ENCODE data around the gene SMIM12.

SMIM12 gene

DNA sequence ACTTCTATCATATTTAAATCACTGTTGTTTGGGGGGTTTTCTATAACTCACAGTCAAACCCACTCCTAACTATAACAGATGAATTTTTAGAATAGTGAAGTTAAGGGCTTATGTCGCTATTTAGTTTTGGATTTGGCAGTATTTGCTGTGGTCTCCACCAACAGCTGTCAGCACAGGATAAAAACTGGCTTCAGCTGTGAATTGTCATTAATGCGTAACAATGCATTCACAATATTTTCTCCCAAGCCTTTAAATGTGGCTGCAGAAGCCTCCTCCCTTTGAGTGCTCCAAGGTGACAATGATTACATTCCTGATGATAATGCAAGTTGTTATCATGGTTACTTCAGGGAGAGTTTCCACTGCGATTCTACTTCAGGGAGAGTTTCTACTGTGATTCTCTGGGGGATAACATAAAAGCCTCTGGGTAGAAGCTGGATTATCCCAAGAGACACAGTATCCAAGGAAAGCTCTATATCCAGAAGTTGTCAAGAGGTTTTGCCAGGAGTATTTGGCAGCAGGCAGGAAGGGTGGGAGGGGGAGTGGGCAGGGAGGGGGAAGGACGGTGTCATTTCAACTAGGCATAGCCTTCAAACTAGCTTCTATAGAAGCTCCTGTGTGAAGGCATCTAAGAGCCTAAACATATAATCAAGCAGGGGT is 14.9 kb upstream of the SMIM12 start:
- Histone ChIP-seq H3K36me3 (no peaks in the 10 kb centered on the region), H3K27ac (no peak overlapping the region), H3K4me1 (ENCODE audit: control insufficient read depth in 1 of 2, insufficient read depth in 1 of 2, low read depth in 1 of 2, low read length in 1 of 2) (no peaks in the 10 kb centered on the region), H3K27me3 (peaks cover 93% of the 10 kb centered on the region), H3K9me3 (no peaks in the 10 kb centered on the region), H3K4me3 (ENCODE audit: low read depth in 1 of 2, low read length in 1 of 2) (no peak overlapping the region)
- TF ChIP-seq, protein P1, sequence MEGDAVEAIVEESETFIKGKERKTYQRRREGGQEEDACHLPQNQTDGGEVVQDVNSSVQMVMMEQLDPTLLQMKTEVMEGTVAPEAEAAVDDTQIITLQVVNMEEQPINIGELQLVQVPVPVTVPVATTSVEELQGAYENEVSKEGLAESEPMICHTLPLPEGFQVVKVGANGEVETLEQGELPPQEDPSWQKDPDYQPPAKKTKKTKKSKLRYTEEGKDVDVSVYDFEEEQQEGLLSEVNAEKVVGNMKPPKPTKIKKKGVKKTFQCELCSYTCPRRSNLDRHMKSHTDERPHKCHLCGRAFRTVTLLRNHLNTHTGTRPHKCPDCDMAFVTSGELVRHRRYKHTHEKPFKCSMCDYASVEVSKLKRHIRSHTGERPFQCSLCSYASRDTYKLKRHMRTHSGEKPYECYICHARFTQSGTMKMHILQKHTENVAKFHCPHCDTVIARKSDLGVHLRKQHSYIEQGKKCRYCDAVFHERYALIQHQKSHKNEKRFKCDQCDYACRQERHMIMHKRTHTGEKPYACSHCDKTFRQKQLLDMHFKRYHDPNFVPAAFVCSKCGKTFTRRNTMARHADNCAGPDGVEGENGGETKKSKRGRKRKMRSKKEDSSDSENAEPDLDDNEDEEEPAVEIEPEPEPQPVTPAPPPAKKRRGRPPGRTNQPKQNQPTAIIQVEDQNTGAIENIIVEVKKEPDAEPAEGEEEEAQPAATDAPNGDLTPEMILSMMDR (IDR thresholded peaks at IDR 0.05): no peak

DNA sequence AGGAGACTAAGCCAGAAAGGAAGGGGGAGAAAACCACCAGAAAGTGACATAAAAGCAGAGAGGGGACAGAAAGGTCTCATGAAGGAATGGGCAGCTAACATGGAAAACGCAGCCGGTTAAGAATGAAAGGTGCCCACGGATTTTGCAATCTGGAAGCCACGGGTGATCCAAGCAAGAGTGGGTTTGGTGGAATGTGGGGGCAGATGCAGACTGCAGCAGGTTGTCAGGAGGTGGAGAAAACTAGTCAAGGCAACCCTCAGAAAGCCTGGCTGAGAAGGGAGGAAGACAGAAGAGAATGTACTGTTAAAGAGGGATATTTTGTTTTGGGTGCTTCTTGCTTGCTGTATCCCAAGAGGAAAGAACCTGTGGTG is 12.6 kb upstream of the SMIM12 start:
- Histone ChIP-seq H3K4me1 (ENCODE audit: control insufficient read depth in 1 of 2, insufficient read depth in 1 of 2, low read depth in 1 of 2, low read length in 1 of 2) (peaks cover 4 to 5% of the 10 kb centered on the region in 2 experiments), H3K27me3 (peaks cover 70% of the 10 kb centered on the region), H3K4me3 (ENCODE audit: low read depth in 1 of 2, low read length in 1 of 2) (no peak overlapping the region), H3K9me3 (no peaks in the 10 kb centered on the region), H3K27ac (no peak overlapping the region), H3K36me3 (no peaks in the 10 kb centered on the region)
- TF ChIP-seq, protein P1 (IDR thresholded peaks at IDR 0.05): no peak

DNA sequence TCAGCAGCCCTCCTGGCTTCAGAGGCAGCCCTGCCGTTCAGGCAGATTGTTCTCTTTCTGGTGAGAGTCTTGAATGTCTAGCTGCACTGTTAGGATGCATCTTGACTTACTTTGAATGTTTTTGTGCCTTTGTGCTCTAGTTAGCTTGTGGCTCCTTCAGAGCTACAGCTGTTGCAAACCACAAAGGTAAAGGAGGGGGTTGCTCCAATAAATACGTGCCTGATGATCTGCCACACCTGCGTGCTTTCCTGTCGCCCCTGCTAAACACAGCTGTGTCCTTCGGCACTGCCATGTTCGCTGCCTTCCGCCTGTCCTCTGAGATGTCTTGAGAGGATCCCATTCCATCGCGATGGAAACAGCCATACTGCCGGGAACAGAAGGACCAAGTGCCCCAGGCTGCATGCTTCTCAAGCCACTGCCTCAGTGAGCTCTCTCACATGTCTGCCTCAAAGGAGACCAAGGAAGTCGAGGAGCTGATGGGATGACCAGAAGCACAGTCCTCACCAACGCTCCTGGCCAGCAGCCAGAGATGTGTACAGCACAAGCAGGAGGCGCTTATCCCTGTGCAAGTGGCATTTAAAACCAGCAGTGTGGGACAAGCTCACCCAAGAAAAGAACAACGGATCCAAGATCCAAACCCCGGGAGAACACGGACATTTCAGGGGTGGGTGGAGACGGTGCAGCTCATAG is 12.0 kb upstream of the SMIM12 start:
- TF ChIP-seq, protein P1 (IDR thresholded peaks at IDR 0.05): no peak
- Histone ChIP-seq H3K4me1 (ENCODE audit: control insufficient read depth in 1 of 2, insufficient read depth in 1 of 2, low read depth in 1 of 2, low read length in 1 of 2) (peaks cover 10% of the 10 kb centered on the region in 2 experiments), H3K36me3 (no peaks in the 10 kb centered on the region), H3K9me3 (no peaks in the 10 kb centered on the region), H3K27ac (no peak overlapping the region), H3K4me3 (ENCODE audit: low read depth in 1 of 2, low read length in 1 of 2) (no peak overlapping the region), H3K27me3 (peaks cover 65% of the 10 kb centered on the region)

DNA sequence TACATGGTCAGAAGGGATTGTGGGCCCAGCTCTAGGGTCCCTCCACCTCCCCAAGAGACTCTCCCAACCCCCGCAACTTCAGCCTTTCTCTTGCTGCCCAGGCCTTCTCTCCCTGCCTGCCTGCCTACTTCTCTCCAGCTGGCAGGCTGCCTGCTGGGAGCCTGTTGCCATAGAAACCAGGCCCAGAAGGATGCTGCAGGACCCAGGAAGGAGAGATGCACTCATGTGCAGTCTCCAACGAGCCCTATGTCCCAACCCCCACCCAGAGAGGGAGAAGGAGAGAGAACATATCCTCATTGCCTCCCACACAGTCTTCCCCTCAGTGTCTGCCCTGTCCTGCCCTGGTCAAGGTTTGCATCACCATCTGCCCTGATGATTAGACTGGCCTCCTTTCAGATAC is 10.8 kb upstream of the SMIM12 start:
- Histone ChIP-seq H3K4me1 (ENCODE audit: control insufficient read depth in 1 of 2, insufficient read depth in 1 of 2, low read depth in 1 of 2, low read length in 1 of 2) (peaks cover 17 to 20% of the 10 kb centered on the region in 2 experiments), H3K4me3 (ENCODE audit: low read depth in 1 of 2, low read length in 1 of 2) (no peak overlapping the region), H3K9me3 (no peaks in the 10 kb centered on the region), H3K27me3 (peaks cover 53% of the 10 kb centered on the region), H3K36me3 (no peaks in the 10 kb centered on the region), H3K27ac (no peak overlapping the region)
- TF ChIP-seq, protein P1 (IDR thresholded peaks at IDR 0.05): no peak

DNA sequence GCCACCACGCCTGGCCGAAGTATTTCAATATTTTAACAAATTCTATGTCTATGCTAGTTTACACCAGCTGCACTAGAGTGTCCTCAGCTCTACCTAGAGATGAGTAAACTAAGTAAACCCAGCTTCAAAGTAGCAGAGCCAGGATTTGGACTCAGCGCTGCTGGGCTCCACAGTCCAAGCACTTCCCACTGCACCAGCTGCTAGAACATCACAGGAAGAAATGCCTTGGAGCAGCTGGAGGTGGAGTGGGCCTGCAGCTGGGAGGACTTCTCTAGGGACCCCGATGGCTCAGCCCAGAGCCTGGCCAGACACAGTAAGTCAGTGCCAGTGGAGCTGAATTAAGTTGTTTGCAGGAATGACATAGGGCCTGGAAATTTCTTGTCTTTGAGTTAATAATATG is 10.2 kb upstream of the SMIM12 start:
- Histone ChIP-seq H3K4me1 (ENCODE audit: control insufficient read depth in 1 of 2, insufficient read depth in 1 of 2, low read depth in 1 of 2, low read length in 1 of 2) (peaks cover 17 to 20% of the 10 kb centered on the region in 2 experiments), H3K27me3 (peaks cover 51% of the 10 kb centered on the region), H3K36me3 (no peaks in the 10 kb centered on the region), H3K27ac (no peak overlapping the region), H3K4me3 (ENCODE audit: low read depth in 1 of 2, low read length in 1 of 2) (no peak overlapping the region), H3K9me3 (no peaks in the 10 kb centered on the region)
- TF ChIP-seq, protein P1 (IDR thresholded peaks at IDR 0.05): no peak

Measured in neutrophil (primary cell).